ENCODE measurements around the gene VGF. TPM values are rescaled to one million over a fixed set of nuclear protein-coding genes. Genes with fewer than 3 reads are reported as not detected.

VGF gene
- total RNA-seq, 8 experiments from 2014 or later = 0.36 to 101 (median 13.7) TPM

GRCh38 chr7:101169110-101169837, 3.9 kb upstream of the VGF start:
- WGBS, 10 experiments = 0 to 9% (median 2%) methylated on average over 1 to 11 of the region's 18 CpGs; no CpG with 5 or more reads in 7 of the 10 experiments
- Histone ChIP-seq H3K4me1 (replicated peaks in 1 of 2) (peaks cover 49 to 51% of the 10 kb centered on the region in 2 donors), H3K27ac (peak overlapping the region in 1 of 2 donors; percentile 66), H3K4me3 (peak overlapping the region; percentile 27 to 85 (median 47))
- in situ Hi-C loops (cut with MboI; ENCODE audit: low pct_unique_long_range_greater_than_20kb in 2 of 9, low sequenced_read_pairs in 9 of 9, unreplicated experiment in 9 of 9) = no loop called here
- ATAC-seq (replicated peaks in 6 of 8) = peak in 1 of 8 experiments; percentile 1

- 0 to 21% (median 0%) methylated on average over 1 to 4 of the region's 6 CpGs; no CpG with 5 or more reads in 5 of the 10 experiments for WGBS, 10 experiments
- Histone ChIP-seq H3K4me1 (replicated peaks in 1 of 2) (peaks cover 45 to 49% of the 10 kb centered on the region in 2 donors), H3K27ac (peak overlapping the region in 1 of 2 donors; percentile 66), H3K4me3 (peak overlapping the region; percentile 27 to 85 (median 47))
- no peak for ATAC-seq (replicated peaks in 6 of 8)
- in situ Hi-C loops (cut with MboI; ENCODE audit: low pct_unique_long_range_greater_than_20kb in 2 of 9, low sequenced_read_pairs in 9 of 9, unreplicated experiment in 9 of 9) = no loop called here
Measured at GRCh38 chr7:101168412-101169049, 3.2 kb upstream of the VGF start.

DNA sequence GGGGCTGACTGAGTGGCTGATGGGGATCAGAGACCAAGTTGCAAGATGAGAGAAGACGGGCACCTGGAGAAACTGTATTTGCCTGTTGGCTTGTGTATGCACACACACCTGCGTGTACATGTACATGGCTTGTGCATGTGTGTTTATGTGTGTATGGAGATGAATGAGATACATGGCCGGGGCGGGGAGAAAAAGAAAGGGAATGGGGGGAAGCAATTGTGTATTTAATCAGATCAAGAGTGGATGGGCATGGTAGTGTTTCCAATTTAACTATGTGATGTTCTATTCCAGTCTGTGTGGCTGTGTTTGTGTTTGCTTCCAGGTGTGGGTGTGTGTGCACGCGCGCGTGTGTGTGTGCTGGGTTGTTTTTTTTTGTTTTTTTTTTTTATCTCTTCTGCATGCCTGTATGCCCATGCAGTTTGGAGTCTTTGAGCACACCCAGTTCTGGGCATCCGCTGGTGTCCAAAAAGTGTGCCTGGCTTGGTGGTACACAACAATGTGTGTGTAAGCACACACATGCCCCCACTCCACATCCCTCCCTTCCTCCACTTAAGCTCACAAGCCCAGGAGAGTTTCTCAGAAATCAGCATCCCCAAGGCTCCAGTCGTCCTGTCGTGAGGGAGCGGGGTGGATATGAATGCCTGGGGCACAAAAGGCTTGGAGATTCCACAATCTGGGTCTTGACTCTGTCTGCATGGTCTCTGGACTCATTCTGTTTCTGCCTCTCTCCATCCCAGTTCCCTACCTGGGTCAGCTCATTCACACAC, 2.5 kb upstream of the VGF start:
- peak overlapping the region; percentile 22 to 85 (median 47) for H3K4me3 ChIP-seq
- no peak for ATAC-seq (replicated peaks in 6 of 8)
- WGBS, 10 experiments = 0 to 4% (median 0%) methylated on average over 1 to 6 of the region's 12 CpGs; no CpG with 5 or more reads in 1 of the 10 experiments
- in situ Hi-C loops (cut with MboI; ENCODE audit: low pct_unique_long_range_greater_than_20kb in 2 of 9, low sequenced_read_pairs in 9 of 9, unreplicated experiment in 9 of 9) = no loop called here
- H3K27ac ChIP-seq = peak overlapping the region in 1 of 2 donors; percentile 71
- peaks cover 38 to 42% of the 10 kb centered on the region in 2 donors for H3K4me1 ChIP-seq (replicated peaks in 1 of 2)

GRCh38 chr7:101166909-101167644, 1.7 kb upstream of the VGF start:
- WGBS, 10 experiments = 0% methylated on average over 1 to 3 of the region's 19 CpGs; no CpG with 5 or more reads in 6 of the 10 experiments
- Histone ChIP-seq H3K4me3 (peak overlapping the region; percentile 22 to 85 (median 47)), H3K27ac (peak overlapping the region; percentile 71 to 72), H3K4me1 (replicated peaks in 1 of 2) (peaks cover 37 to 42% of the 10 kb centered on the region in 2 donors)
- ATAC-seq (replicated peaks in 6 of 8) = peak in 5 of 8 experiments; percentile 6 to 24 (median 16)
- in situ Hi-C loops (cut with MboI; ENCODE audit: low pct_unique_long_range_greater_than_20kb in 2 of 9, low sequenced_read_pairs in 9 of 9, unreplicated experiment in 9 of 9) = no loop called here

- in situ Hi-C loops (cut with MboI; ENCODE audit: low pct_unique_long_range_greater_than_20kb in 2 of 9, low sequenced_read_pairs in 9 of 9, unreplicated experiment in 9 of 9) = no loop called here
- no CpG with 5 or more reads among the region's 11 CpGs for WGBS, 10 experiments
- Histone ChIP-seq H3K4me3 (peak overlapping the region; percentile 22 to 85 (median 47)), H3K4me1 (replicated peaks in 1 of 2) (peaks cover 34 to 39% of the 10 kb centered on the region in 2 donors), H3K27ac (peak overlapping the region; percentile 71 to 72)
- ATAC-seq (replicated peaks in 6 of 8) = no peak
Measured at GRCh38 chr7:101166648-101166908, 1.2 kb upstream of the VGF start.

DNA sequence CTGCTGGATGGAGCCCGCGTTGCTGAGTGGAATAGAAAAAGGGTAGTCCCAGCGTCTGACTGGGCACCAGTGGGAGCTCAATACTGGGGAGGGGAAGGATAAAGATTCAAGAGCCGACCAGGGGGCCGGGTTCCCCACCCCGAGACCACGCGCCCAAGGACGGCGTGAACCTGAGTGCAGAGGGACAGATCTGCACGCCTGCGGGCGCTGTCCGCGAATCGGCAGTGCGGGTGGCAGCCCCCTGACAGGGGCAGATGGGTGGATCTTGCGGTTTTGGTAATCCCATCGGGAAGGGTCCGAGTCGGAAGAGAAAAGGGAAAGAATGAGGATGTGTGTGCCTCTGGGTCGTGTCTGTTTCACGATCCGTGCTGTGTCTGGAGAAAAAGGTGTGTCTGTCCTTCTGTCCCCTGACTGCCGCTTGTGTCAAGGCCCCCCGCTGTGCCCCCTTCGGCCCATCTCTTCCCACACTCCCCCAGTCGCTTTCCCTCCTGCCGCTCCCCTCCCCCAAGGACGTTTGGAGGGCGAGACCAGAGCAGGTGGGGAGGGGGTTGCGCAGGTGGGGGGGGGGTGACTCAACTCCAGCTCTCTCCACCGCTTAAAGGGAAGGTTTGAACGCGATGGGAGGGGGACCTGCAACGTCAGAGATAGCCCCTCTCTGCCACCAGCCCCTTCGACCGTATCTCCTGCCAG, 734 bp upstream of the VGF start:
- Histone ChIP-seq H3K4me1 (replicated peaks in 1 of 2) (peaks cover 34 to 37% of the 10 kb centered on the region in 2 donors), H3K27ac (peak overlapping the region in 1 of 2 donors; percentile 69), H3K4me3 (peak overlapping the region; percentile 22 to 85 (median 47))
- ATAC-seq (replicated peaks in 6 of 8) = peak in 5 of 8 experiments; percentile 1 to 27 (median 5)
- in situ Hi-C loops (cut with MboI; ENCODE audit: low pct_unique_long_range_greater_than_20kb in 2 of 9, low sequenced_read_pairs in 9 of 9, unreplicated experiment in 9 of 9) = no loop called here
- WGBS, 10 experiments = 0% methylated on average over 2 of the region's 38 CpGs; no CpG with 5 or more reads in 9 of the 10 experiments

DNA sequence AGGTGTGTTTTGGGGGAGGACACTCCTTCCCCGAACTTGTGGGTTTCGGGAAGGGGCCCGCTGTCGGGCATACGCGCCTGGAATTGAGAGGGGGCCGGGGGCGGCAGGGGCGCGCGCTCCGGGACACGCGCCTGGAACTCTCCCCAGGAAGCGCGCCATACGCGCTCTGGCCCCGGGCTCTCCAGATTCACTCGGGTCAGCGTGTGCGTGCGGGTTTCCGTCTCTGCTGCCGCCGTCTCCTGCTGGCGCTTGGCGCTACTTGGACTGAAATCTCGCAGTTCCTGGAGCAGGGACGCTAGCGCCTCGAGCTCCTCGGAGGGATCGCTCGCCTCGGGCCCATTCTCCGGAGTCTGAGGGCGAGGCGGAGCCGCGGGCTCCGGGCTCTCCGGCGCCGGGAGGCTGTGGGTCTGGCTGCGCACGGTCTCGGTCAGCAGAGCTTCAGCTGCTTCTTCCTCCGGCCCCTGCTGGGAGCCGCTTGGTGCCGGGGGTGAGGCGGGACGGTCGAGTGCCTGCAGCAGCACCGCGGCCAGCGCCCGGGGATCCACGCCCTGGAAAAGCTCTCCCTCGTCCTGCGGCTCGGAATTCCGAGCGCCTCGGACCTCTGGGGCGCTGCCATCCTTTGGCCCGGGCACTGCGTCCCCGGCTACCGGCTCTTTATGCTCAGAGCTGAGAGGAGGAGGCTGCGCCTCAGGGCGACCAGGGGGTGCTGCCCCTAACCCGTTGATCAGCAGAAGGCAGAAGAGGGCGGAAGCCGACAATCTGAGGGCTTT, 1.1 kb downstream of the VGF start:
- Histone ChIP-seq H3K27ac (peak overlapping the region; percentile 91 to 94), H3K4me3 (peak overlapping the region; percentile 41 to 85 (median 47)), H3K4me1 (replicated peaks in 1 of 2) (peaks cover 25 to 29% of the 10 kb centered on the region in 2 donors)
- 0 to 40% (median 0%) methylated on average over 1 to 22 of the region's 75 CpGs; no CpG with 5 or more reads in 4 of the 10 experiments for WGBS, 10 experiments
- in situ Hi-C loops (cut with MboI; ENCODE audit: low pct_unique_long_range_greater_than_20kb in 2 of 9, low sequenced_read_pairs in 9 of 9, unreplicated experiment in 9 of 9) = no loop called here
- peak in 3 of 8 experiments; percentile 13 to 30 (median 23) for ATAC-seq (replicated peaks in 6 of 8)

DNA sequence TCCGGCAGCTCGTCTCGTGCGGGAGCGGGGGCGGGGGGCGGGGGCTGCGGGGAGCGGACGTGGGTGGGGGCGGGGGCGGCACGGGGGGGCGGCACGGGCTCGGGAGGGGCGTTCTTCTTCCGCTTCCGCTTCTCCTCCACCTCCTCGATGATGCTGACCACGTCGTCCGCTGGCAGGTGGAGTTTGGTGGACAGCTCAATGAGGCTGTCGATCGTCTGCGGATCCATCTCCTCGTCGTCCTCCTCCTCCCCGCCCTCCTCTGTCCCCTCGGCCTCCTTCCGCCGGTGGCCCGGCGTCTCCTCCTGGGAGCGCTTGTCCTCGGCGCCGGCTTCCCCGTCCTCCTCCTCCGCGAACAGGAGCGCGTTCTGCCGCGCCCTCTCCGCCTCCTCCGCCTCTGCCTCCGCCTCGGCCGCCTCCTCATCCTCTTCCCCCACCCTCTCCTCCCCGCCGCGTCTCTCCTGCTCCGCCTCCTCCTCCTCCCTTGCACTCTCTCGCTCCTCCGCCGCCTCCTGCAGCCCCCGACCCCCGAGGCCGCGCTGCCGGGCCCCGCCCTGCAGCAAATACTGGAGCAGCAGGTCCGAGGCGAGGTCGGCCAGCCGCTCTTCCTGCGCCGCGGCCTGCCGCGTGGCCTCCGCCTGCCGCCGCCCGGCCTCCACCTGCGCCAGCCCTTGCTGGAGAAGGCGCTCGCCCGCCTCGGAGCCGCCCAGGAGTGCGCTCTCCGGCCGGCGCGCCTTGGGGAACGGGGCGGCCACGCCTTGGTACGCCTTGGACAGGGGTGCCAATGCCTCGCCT, 1.9 kb downstream of the VGF start:
- Histone ChIP-seq H3K27ac (peak overlapping the region; percentile 91 to 94), H3K4me3 (peak overlapping the region; percentile 41 to 85 (median 47)), H3K4me1 (replicated peaks in 1 of 2) (peaks cover 21 to 23% of the 10 kb centered on the region in 2 donors)
- WGBS, 10 experiments = no CpG with 5 or more reads among the region's 92 CpGs
- in situ Hi-C loops (cut with MboI; ENCODE audit: low pct_unique_long_range_greater_than_20kb in 2 of 9, low sequenced_read_pairs in 9 of 9, unreplicated experiment in 9 of 9) = no loop called here
- ATAC-seq (replicated peaks in 6 of 8) = peak; percentile 3 to 29 (median 17)

GRCh38 chr7:101162551-101163278, 2.7 kb downstream of the VGF start:
- H3K4me3 ChIP-seq = peak overlapping the region; percentile 41 to 85 (median 47)
- WGBS, 10 experiments = 0 to 50% (median 4%) methylated on average over 1 to 7 of the region's 74 CpGs; no CpG with 5 or more reads in 4 of the 10 experiments

DNA sequence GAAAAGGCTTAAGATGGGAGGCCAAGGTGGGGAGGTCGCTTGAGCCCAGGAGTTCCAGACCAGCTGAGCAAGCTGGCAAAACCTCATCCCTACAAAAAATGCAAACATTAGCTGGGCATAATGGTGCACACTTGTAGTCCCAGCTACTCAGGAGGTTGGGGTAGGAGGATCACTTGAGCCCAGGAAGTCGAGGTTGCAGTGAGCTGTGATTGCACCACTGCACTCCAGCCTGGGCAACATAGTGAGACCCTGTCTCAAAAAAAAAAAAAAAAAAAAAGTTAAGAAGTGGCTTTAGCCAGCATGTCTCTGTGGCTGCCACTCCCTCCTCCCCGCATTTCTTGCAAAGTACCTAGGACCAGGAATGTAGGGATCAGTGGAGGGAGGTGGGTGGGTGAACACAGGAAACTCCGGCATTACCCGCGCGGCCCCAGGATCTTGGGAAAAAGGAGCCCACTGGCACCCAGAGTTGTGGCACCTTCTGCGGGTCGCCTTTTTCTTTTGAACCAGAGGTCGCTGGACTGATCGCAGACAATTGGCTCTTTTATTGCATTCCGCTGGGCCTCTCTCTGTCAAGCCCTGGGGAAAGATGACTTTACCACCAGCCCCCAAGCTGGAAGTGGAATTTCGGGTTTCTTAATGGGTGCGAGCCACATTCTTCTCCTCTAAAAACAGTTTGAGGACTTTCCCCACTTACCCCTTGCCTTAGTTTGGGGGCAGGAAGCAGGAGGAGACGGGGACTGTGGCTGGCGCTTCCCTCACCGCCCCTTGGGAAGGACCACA, 3.5 kb downstream of the VGF start:
- Histone ChIP-seq H3K4me1 (replicated peaks in 1 of 2) (peaks cover 10 to 14% of the 10 kb centered on the region in 2 donors), H3K4me3 (peak overlapping the region in 4 of 5 donors; percentile 41 to 85 (median 52)), H3K27ac (peak overlapping the region in 1 of 2 donors; percentile 91)
- ATAC-seq (replicated peaks in 6 of 8) = no peak
- WGBS, 10 experiments = 23 to 100% (median 43%) methylated on average over 3 to 10 of the region's 17 CpGs; no CpG with 5 or more reads in 4 of the 10 experiments
- in situ Hi-C loops (cut with MboI; ENCODE audit: low pct_unique_long_range_greater_than_20kb in 2 of 9, low sequenced_read_pairs in 9 of 9, unreplicated experiment in 9 of 9) = no loop called here

More at GRCh38 chr7:101162551-101163278, 2.7 kb downstream of the VGF start:
- peaks cover 17 to 21% of the 10 kb centered on the region in 2 donors for H3K4me1 ChIP-seq (replicated peaks in 1 of 2)
- in situ Hi-C loops (cut with MboI; ENCODE audit: low pct_unique_long_range_greater_than_20kb in 2 of 9, low sequenced_read_pairs in 9 of 9, unreplicated experiment in 9 of 9) = no loop called here
- ATAC-seq (replicated peaks in 6 of 8) = peak; percentile 14 to 69 (median 34)
- peak overlapping the region; percentile 91 to 94 for H3K27ac ChIP-seq

Data from motor neuron (in vitro differentiated cells).